PC-3 (cell line): ENCODE results near the gene IKBKE.

Experiments
- EZH2 ChIP-seq: fragments of 300-600 bp; sonication (generic); IDR thresholded peaks from one replicate; pipeline ENCODE4 v1.6.1; 2017; ENCODE audit warnings: antibody characterized with exemption, mild to moderate bottlenecking, low read length; ENCODE audit not compliant: unreplicated experiment
- EZH2phosphoT487 ChIP-seq: fragments of 300-600 bp; sonication (generic); IDR thresholded peaks from 2 replicates; pipeline ENCODE4 v1.6.1; 2018; ENCODE audit warnings: mild to moderate bottlenecking, antibody characterized with exemption, low read length, borderline replicate concordance
- TF ChIP-seq, protein P1 (sequence below): fragments of 300-600 bp; sonication (generic); conservative IDR thresholded peaks from 2 replicates; pipeline ENCODE4 v1.5.1; 2017; ENCODE audit warnings: antibody characterized with exemption, low read depth, mild to moderate bottlenecking, low read length

DNA sequence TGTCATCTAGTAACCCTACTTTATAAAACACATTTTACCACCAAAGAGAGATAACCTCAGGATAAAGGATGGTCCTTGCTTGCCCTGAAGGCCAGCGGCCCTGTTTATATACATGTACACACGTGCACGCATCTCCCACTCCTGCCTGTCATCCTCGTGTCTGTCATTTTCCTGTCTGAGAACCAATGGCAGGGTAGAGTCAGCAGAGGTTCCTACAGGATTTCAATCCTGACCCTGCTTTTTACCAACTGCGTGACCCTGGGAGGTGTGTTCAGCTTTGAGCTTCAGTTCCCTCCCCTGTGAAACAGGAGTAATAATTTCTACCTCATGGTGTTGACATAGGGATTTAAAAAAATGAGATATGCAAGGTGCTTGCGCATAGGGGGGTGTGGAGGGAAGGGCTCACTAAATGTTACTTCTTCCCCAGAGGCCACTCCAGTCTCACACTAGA lies 24.8 kb downstream of the IKBKE start:
- TF ChIP-seq, protein P1, sequence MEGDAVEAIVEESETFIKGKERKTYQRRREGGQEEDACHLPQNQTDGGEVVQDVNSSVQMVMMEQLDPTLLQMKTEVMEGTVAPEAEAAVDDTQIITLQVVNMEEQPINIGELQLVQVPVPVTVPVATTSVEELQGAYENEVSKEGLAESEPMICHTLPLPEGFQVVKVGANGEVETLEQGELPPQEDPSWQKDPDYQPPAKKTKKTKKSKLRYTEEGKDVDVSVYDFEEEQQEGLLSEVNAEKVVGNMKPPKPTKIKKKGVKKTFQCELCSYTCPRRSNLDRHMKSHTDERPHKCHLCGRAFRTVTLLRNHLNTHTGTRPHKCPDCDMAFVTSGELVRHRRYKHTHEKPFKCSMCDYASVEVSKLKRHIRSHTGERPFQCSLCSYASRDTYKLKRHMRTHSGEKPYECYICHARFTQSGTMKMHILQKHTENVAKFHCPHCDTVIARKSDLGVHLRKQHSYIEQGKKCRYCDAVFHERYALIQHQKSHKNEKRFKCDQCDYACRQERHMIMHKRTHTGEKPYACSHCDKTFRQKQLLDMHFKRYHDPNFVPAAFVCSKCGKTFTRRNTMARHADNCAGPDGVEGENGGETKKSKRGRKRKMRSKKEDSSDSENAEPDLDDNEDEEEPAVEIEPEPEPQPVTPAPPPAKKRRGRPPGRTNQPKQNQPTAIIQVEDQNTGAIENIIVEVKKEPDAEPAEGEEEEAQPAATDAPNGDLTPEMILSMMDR: no peak
- TF ChIP-seq EZH2 (no peak), EZH2phosphoT487 (no peak)
